Smooth muscle cell (in vitro differentiated cells): Measurements from ENCODE around the gene MTG2. TPM values are rescaled to one million over a fixed set of nuclear protein-coding genes. Genes with fewer than 3 reads are reported as not detected.

Source experiments
- DNase-seq: peaks from one replicate; lab custom pipeline; 2025; ENCODE audit not compliant: unreplicated experiment; lab: John Stamatoyannopoulos, UW
- H2AFZ ChIP-seq: fragments of 200-600 bp; sonication (generic); 2 replicates; pipeline ENCODE4 v1.6.0; 2016; ENCODE audit warnings: antibody characterized with exemption, low read depth, mild to moderate bottlenecking
- H3F3A ChIP-seq: fragments of 200-600 bp; sonication (generic); 2 replicates; pipeline ENCODE4 v1.6.0; 2017; ENCODE audit warnings: antibody characterized with exemption, low read depth
- H3K27ac ChIP-seq: fragments of 200-600 bp; sonication (generic); 2 replicates; pipeline ENCODE4 v1.5.1; 2016; ENCODE audit warnings: low read depth, mild to moderate bottlenecking
- H3K27me3 ChIP-seq: fragments of 200-600 bp; sonication (generic); 2 replicates; pipeline ENCODE4 v1.6.1; 2016; ENCODE audit warnings: low read depth, mild to moderate bottlenecking
- H3K36me3 ChIP-seq: fragments of 200-600 bp; sonication (generic); 2 replicates; pipeline ENCODE4 v1.5.1; 2016; ENCODE audit warnings: low read depth
- H3K4me1 ChIP-seq: fragments of 200-600 bp; sonication (generic); 2 replicates; pipeline ENCODE4 v1.5.1; 2016; ENCODE audit warnings: low read depth
- H3K4me2 ChIP-seq: fragments of 200-600 bp; sonication (generic); 2 replicates; pipeline ENCODE4 v1.6.0; 2016; ENCODE audit warnings: mild to moderate bottlenecking
- H3K4me3 ChIP-seq: fragments of 200-600 bp; sonication (generic); 2 replicates; pipeline ENCODE4 v1.5.1; 2016; ENCODE audit warnings: mild to moderate bottlenecking
- H3K79me2 ChIP-seq: fragments of 200-600 bp; sonication (generic); 2 replicates; pipeline ENCODE4 v1.6.0; 2016; ENCODE audit warnings: low read depth, mild to moderate bottlenecking
- H3K9ac ChIP-seq: fragments of 200-600 bp; sonication (generic); 2 replicates; pipeline ENCODE4 v1.6.0; 2016; ENCODE audit warnings: low read depth
- H3K9me3 ChIP-seq: fragments of 200-600 bp; sonication (generic); replicated peaks from 2 replicates; pipeline ENCODE4 v1.5.1; 2016; ENCODE audit warnings: low read depth
- H4K20me1 ChIP-seq: fragments of 200-600 bp; sonication (generic); 2 replicates; pipeline ENCODE4 v1.6.0; 2016; ENCODE audit warnings: low read depth
- CTCF ChIP-seq: fragments of 200-600 bp; sonication (generic); IDR thresholded peaks from 2 replicates; pipeline ENCODE4 v1.5.1; 2017; ENCODE audit warnings: borderline replicate concordance, mild to moderate bottlenecking, antibody characterized with exemption; ENCODE audit not compliant: insufficient read depth, poor library complexity, severe bottlenecking
- WGBS: methylation state at CpG from one replicate; pipeline ENCODE4 v1.1.7; 2016; ENCODE audit warnings: low lambda C conversion rate; 5-methylcytosine and 5-hydroxymethylcytosine counted together
- polyA plus RNA-seq: library from polyadenylated mRNA; unstranded; fragments of >200 nt; fragmentation: Nextera tagmentation; extraction: Ambion mirVana; gene quantifications from 2 replicates; pipeline ENCODE4 v1.2.1, GENCODE V29; 2016
- total RNA-seq: library from RNA; depleted of rRNA; stranded (reverse); fragments of >200 nt; gene quantifications from 2 replicates; pipeline ENCODE4 v1.2.3, GENCODE V29; 2014

The MTG2 gene
- total and polyA plus RNA-seq, 2 experiments from 2014 or later: 17.9 to 21.9 TPM

GRCh38 chr20:62235001-62235776, 52.4 kb downstream of the MTG2 start:
- no peaks in the 10 kb centered on the region for H3K9me3 ChIP-seq
- DNase-seq: no peak
- no peak overlapping the region for H2AFZ ChIP-seq
- peaks cover 16% of the 10 kb centered on the region for H3K79me2 ChIP-seq
- no peak overlapping the region for H3K4me3 ChIP-seq
- WGBS: 78% methylated on average over 16 of the region's 16 CpGs
- no peaks in the 10 kb centered on the region for H3K27me3 ChIP-seq
- H3K9ac ChIP-seq: no peak overlapping the region
- no peak overlapping the region for H3K4me2 ChIP-seq
- no peak overlapping the region for H3K27ac ChIP-seq
- no peaks in the 10 kb centered on the region for H3K36me3 ChIP-seq
- no peak for TF ChIP-seq CTCF
- H3F3A ChIP-seq: no peaks in the 10 kb centered on the region
- H4K20me1 ChIP-seq: peaks cover 12% of the 10 kb centered on the region
- peaks cover 14% of the 10 kb centered on the region for H3K4me1 ChIP-seq

- Histone ChIP-seq H2AFZ (no peak overlapping the region), H3K4me3 (no peak overlapping the region), H3K27me3 (no peaks in the 10 kb centered on the region), H3K9ac (no peak overlapping the region), H3K4me1 (peaks cover 14% of the 10 kb centered on the region), H3K36me3 (no peaks in the 10 kb centered on the region), H3K9me3 (no peaks in the 10 kb centered on the region), H3F3A (no peaks in the 10 kb centered on the region), H3K79me2 (peaks cover 22% of the 10 kb centered on the region), H3K4me2 (no peak overlapping the region), H4K20me1 (peaks cover 18% of the 10 kb centered on the region), H3K27ac (no peak overlapping the region)
- no peak for TF ChIP-seq CTCF
- DNase-seq: no peak
- WGBS: 96% methylated on average over 9 of the region's 9 CpGs
These were observed 52.9 kb downstream of the MTG2 start for GRCh38 chr20:62235777-62236157.

DNA sequence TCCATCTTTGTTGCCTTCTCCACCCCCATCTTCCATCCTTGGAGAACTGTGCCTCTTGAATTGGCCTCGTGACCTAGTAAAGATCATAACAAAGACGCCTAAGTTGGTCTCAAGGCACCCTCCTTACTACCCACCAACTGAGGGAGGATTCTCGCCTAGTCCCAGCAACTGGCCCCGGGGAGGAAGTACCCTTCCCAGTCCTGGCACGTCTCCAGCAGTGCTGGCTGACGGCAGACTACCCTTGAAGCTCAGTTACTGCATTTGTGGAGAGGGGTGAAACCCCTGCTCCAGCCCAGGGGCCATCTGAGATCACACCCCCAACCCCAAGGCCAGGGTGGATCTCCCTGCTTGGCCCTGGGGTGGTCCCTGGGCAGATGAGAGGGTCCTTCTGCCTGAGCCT, 53.4 kb downstream of the MTG2 start:
- DNase-seq: no peak
- Histone ChIP-seq H3K27me3 (no peaks in the 10 kb centered on the region), H3K36me3 (no peaks in the 10 kb centered on the region), H3K9ac (no peak overlapping the region), H2AFZ (no peak overlapping the region), H3K4me3 (no peak overlapping the region), H3K27ac (no peak overlapping the region), H3K79me2 (peaks cover 26% of the 10 kb centered on the region), H3K4me1 (peaks cover 14% of the 10 kb centered on the region), H4K20me1 (peaks cover 22% of the 10 kb centered on the region), H3K4me2 (no peak overlapping the region), H3F3A (no peaks in the 10 kb centered on the region), H3K9me3 (no peaks in the 10 kb centered on the region)
- 80% methylated on average over 6 of the region's 6 CpGs for WGBS
- no peak for TF ChIP-seq CTCF
